Measurements from ENCODE around the gene PJA2.

Gene PJA2

GRCh38 chr5:109350537-109351270 is 59.1 kb downstream of the PJA2 start:
- no peak for DNase-seq (ENCODE audit: low read depth, low spot score)

DNA sequence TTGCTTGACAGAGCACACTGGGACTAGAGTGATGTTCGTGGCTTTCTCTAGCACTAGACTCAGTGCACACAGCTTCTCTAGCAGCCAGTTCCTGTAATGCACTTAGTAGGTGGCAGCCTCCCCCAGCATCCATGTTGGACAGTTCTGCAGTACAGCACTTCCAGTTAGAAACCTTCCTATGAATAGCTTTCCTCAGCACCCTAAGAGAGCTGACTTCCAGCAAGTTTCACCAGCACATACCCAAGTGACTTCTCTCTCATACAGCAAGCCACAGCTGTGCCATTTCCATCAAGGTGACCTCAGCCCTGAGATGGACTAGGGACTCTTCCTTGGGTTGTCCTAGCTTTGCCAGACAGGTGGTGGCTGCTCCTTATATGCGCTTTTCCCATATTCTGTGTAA is 60.4 kb downstream of the PJA2 start:
- DNase-seq (ENCODE audit: low read depth, low spot score) = no peak

- DNase-seq (ENCODE audit: low read depth, low spot score) = no peak
Observed at GRCh38 chr5:109347252-109347888, 62.4 kb downstream of the PJA2 start.

- no peak for DNase-seq (ENCODE audit: low read depth, low spot score)
Observed at GRCh38 chr5:109345699-109346098, 64.1 kb downstream of the PJA2 start.

DNA sequence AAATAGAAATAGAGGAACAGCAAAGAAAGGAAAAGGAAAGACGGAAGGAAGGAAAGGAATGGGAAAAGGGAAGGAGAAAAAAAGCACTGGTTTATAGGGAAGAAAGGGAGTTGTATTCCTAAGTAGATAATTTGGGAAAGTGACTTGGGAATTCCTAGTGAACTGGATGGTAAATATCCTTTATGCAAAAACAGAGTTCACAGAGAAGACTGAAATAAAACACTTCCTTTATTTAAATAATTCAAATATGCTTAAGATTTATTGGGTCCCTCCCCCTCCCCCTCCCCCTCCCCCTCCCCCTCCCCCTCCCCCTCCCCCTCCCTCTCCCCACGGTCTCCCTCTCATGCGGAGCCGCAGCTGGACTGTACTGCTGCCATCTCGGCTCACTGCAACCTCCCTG is 69.4 kb downstream of the PJA2 start:
- no peak for DNase-seq (ENCODE audit: low read depth, low spot score)

DNA sequence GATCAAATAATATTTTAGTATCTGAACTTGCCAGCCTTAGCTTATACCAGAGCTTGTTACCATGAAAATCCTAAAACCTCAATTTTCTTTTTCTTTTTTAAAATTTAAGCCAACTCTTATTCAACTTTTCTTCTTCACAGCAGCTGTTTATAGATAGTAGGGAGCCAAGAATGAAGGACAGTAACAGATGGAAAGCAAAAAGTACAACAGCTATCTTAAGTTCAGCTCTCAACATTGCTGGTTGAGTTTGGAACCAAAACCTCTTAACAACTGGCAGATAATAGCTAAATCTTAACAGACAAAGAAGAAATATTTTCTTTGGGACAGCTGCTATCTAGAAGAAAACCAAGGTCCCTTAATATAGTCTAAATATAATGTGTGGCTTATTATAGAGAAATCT is 74.7 kb downstream of the PJA2 start:
- no peak for DNase-seq (ENCODE audit: low read depth, low spot score)

DNA sequence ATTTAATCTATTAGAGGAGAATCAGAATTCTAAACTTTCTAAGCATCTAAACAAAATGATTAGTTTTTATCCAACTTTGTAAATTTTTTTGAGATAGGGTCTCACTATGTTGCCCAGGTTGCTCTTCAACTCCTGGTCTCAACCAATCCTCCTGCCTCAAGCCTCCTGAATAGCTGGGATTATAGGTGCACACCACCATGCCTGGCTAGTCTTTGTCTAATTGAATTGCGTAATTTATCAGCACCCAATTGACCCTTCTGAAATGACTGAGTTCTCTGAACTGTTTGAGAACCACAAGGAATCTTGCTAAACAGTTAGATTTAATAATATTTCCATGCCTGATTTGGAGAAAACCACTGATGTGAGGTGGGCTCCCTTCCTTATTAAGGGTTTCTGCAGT is 75.7 kb downstream of the PJA2 start:
- DNase-seq (ENCODE audit: low read depth, low spot score) = no peak

GRCh38 chr5:109329333-109330237 is 80.2 kb downstream of the PJA2 start:
- DNase-seq (ENCODE audit: low read depth, low spot score) = no peak

GRCh38 chr5:109328626-109329025 is 81.1 kb downstream of the PJA2 start:
- DNase-seq (ENCODE audit: low read depth, low spot score) = no peak

DNA sequence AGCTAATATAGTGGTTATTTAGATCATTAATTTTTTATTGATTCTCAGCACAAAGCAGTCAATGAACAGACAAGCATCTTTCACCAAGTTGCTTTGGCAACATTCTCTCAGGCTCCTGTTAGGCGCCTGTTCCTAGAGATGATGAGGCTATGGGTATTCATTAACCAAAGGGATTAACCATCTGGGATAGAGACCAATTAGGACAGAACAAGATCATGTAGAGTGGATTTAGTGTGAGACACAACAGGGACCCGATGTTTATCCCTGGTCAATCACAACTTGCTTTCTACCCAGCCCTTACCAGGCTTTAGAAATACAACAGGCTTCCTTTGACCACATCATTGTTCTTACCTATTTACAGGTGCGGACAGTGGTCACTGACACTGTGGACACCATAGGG is 82.2 kb downstream of the PJA2 start:
- no peak for DNase-seq (ENCODE audit: low read depth, low spot score)

GRCh38 chr5:109326919-109327318 is 82.9 kb downstream of the PJA2 start:
- DNase-seq (ENCODE audit: low read depth, low spot score) = no peak

GRCh38 chr5:109325456-109325855 is 84.3 kb downstream of the PJA2 start:
- no peak for DNase-seq (ENCODE audit: low read depth, low spot score)

- DNase-seq (ENCODE audit: low read depth, low spot score) = no peak
Observed at GRCh38 chr5:109324931-109325330, 84.8 kb downstream of the PJA2 start.

- no peak for DNase-seq (ENCODE audit: low read depth, low spot score)
Observed at GRCh38 chr5:109324351-109324750, 85.4 kb downstream of the PJA2 start.

DNA sequence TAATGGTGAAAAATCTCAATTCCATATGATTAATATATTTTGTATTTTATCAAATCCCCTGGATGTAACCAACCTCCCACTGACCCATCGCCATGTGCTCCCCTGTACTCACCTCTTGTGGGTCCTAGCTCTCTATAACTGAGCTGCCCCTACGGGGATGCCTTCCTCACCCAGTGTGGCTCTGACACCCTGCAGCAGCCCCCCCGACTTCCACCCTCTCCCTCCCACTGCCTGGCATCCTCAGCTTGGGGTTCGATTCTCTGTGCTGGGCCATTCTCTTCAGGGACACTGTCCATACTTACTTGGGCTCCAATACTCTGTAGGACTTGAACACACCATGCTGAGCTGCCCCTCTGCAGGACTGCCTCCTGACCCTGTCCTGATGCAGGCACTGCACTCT is 87.1 kb downstream of the PJA2 start:
- DNase-seq (ENCODE audit: low read depth, low spot score) = no peak

GRCh38 chr5:109319351-109319750 is 90.4 kb downstream of the PJA2 start:
- DNase-seq (ENCODE audit: low read depth, low spot score) = no peak

DNA sequence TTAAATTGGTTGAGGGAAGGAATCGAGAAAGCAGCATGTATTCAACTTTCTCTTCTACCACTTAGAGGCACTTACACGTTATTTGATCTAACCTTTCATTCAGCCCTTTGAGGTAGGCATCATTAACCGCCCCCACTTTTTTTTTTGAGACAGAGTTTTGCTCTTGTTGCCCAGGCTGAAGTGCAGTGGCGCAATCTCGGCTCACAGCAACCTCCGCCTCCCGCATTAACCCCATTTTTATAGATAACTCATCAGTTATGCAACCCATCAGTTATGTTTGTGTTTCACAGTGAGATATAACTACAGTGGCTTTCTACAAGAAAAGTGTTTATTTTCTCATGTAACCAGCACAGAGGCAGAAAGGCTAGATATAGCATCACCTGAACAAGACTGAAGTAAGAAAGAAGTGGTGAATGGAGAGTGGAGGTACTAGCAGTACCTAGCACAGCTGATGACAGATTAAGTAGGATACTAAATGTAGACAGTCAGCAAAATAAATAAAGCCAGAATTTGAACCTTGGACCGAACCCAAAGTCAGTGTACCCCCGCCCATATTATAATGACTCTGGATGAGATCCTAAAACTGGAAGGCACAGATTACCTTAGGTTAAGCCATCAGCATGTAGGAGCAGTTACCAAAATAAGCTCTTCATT is 91.2 kb downstream of the PJA2 start:
- DNase-seq (ENCODE audit: low read depth, low spot score) = no peak

- no peak for DNase-seq (ENCODE audit: low read depth, low spot score)
Observed at GRCh38 chr5:109316634-109317033, 93.1 kb downstream of the PJA2 start.

- no peak for DNase-seq (ENCODE audit: low read depth, low spot score)
Observed at GRCh38 chr5:109315245-109315644, 94.5 kb downstream of the PJA2 start.

- no peak for DNase-seq (ENCODE audit: low read depth, low spot score)
Observed at GRCh38 chr5:109313127-109313526, 96.6 kb downstream of the PJA2 start.

DNA sequence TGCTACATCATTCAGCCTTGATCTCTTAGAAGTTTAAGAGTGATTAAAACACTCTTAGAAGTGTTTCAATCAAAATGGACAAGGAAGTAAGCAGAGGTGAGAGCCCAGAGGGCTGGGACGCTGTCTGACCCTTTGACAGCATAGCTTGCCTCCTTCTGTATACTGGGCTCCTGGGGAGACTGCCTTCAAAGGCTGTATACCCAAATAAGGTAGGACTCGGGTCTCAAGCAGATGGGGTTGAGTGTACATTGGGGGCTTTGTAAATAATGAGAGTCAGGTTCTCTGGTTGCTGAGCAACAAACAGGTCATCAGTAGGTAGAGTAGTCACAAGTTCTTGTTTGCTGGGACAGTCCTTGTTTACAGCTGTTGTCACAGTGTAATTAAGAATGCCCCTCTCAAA is 97.1 kb downstream of the PJA2 start:
- no peak for DNase-seq (ENCODE audit: low read depth, low spot score)

DNA sequence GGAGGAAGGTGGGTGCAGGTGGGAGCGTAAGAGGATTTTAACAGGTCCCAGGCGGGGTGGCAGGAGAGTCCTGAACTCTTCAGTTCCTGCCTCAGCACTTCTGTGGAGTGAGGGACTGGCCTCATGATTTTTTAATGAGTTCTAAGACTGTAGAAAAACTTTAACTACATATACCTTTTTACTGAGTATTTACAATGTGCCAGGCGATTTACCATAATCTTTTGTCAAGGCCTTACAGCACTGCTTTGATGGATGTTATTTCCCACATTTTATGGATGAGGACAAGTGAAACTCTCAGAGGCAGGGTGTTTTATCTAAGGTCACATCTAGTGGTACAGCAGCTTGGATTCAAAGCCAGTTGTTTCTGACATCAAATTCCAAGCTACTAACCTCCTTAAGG is 99.5 kb downstream of the PJA2 start:
- DNase-seq (ENCODE audit: low read depth, low spot score) = no peak
